ENCODE measurements around the gene RTN3.
A peak's percentile ranks its signal among the peaks of the same experiment; 100 is the strongest.
"Not testable (repeated sequence)": the region's sequence is repeated elsewhere in the genome, so short reads cannot be mapped to it uniquely, and the experiment has no call there.

RTN3 gene

DNA sequence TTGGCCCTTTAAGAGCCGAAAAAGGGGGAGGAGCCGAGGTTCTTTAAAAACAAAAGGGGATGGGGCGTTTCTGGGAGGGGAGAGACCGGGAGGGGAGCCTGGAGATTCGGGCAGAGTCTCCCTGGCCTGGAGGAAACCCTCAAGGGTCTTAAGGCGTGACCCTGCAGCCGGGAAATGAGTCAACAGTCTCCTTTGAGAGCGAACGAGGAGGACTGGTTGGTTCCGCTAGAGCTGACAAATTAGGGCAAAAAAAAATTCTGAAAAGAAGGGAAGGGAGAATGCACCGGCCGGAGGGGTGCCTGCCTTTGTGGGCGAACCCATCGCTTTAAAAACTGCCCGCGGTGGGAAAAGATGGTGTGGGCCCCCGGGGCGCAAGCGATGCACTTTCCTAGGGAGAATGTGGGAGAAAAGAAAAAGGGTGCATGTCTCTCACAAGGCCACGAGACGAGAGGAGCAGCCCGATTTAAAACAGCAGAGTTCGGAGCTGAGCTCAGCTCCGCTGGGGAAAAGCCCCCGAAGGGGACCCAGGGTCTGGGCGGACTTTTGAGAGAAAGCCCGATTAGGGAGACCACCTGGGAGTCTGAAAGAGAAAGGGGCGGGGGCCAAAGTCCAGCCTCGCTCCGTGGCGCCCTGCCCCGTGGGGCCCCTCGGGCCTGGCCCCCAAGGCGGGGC is 86.4 kb downstream of the RTN3 start:
- no peak for FAIRE-seq
- DNase-seq (ENCODE audit: low spot score), result peak; percentile 74

DNA sequence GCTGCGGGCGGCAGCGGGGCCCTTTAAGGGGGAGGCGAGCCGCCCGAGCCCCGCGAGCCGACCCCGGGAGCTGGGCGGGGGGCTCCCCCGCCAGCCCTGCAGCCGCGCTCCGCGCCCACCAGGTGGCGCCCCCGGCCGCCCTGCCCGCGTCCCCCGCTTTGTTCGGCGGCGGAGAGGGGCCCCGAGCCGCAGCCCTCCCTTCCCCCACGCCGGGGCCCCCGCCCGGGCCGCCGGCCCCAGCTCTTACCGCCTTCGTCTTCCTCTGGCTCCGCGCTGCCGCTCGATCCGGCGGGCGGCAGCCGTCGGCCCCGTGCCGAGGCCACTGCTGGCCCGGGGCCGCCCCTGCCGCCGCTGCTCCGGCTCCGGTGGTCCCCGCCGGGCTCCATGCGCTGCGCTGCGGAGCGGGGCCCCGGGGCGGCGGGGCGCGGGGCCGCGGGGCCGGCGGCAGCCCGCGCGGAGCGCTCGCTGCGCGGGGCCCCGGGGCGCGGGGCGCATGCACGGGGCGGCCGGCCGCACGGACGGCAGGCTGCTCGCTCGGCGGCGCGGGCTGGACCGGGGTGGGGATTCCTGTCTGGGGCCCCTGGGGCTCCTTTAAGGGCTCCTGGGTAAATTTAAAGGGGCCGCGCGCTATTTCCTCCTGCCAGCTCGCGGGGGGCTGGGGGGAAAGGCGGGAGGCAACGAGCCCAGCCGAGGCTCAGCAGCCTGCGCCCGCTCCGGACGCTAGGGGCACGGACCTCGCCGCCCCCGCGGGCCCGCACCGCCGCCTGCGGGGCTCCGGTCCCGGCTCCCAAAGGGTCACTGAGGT is 87.1 kb downstream of the RTN3 start, which contains the start of gene ZFTA:
TSS of gene ZFTA (minus strand) at position 539 of the 805 bp plus-strand sequence. CDS start at position 386, 153 bp downstream.
- FAIRE-seq (no peak), DNase-seq (ENCODE audit: low spot score) (peak; percentile 84)

DNA sequence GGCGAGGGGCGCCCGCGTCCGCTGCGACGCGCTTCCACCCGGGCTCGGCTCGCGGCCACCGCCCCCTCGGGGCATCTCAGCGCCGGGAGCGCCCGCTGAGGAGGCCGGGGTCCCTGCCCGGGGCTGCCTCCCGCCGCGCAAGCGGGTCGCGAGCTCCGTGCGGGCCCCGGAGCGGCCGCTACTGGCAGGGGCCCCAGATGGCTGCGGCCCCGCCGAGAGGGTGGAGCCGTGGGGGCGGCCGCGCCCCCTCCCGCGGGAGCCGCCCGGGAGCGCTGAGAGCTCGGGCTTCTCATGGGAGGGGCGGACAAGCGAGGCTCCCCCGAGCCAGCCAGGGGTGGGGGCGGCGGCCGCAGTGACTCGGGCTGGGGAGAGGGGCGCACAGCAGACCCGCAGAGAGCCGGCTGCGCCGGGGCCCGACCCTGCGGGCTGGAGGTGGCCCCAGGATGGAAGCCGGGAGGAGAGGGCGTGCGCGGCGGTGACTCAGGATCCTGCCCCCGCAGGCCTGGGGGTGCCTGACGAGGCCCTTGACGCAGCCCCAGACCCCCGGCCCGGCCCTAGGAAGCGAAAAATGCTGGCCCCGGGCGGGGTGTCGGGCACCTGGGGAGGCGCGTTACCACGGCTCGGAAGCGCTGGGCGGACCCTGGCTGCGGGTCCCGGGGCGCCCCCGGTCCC is 87.9 kb downstream of the RTN3 start:
- DNase-seq (ENCODE audit: low spot score) (peak; percentile 79), FAIRE-seq (no peak)

DNA sequence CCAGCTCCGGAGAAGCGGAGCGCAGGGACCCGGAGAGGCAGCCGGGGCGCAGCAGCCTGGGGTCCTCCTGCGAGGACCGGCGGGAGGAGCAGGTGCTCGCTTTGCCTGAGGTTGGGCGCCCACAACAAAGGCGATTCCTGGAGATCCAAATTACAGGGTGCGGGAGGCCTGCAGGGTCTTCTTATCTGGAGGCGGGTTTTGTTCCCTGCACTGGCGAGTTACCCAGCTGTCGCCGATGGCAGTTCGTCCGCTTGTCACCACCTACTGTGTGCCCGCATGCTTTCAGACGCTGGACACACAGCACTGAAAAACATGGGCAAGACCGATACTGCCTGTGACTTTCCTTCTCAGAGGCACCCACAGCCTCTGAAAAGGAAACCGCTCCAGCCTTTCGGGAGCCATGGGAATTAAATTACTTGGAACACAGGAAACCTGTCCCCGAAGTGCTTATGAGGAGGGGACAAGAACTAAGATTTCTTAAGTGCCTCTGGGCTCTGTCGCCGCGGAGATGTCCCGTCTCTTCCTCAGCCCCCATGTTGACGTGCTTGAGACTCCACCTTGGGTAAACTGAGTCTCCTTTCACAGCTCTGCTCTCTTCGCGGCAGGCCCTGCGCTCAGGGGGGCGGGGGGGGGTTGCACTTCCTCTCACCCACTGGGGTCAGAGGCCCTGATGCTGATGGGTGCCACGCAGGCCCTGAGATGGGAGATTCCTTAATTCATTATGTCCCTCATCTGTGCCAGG is 88.6 kb downstream of the RTN3 start:
- DNase-seq (ENCODE audit: low spot score) (no peak), FAIRE-seq (no peak)

DNA sequence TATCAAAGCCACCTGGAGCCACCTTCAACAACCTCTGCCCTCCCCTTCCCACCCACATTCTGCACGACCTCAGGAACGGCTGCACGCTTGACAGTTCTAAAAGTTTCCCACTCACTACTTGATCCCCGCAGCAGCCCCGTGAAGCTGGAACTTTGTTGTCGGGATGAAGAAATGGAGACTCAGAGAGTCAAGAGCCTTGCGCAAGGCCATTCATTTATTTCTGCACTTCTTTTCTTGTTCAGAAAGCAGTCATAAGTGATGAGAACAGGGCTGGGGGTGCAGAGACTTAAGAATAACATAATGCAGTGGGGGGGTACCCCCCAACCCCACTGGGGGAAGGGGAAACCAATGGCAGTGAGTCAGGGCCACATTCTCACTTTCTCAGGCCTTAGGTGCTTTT is 89.5 kb downstream of the RTN3 start:
- DNase-seq (ENCODE audit: low spot score) (no peak), FAIRE-seq (no peak)

DNA sequence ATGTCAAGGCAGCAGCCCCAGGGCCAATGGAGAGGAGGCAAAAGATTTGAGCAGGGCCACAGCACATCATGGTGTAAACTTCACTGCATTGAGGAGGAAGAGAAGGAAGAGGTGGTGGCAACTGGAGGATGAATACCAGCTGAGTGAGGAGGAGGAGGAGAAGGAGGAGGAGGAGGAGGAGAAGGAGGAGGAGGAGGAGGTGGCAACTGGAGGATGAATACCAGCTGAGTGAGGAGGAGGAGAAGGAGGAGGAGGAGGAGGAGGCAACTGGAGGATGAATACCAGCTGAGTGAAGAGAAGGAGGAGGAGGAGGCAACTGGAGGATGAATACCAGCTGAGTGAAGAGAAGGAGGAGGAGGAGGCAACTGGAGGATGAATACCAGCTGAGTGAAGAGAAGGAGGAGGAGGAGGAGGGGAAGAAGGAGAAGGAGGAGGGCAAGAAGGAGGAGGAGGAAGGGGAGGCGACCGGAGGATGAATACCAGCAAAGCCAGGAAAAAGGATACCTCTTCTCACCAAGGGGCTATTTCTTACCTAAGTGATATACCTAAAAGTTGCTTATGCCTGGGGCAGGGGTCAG is 90.5 kb downstream of the RTN3 start:
- peak; percentile 5 for FAIRE-seq
- not testable (repeated sequence) for DNase-seq (ENCODE audit: low spot score)

DNA sequence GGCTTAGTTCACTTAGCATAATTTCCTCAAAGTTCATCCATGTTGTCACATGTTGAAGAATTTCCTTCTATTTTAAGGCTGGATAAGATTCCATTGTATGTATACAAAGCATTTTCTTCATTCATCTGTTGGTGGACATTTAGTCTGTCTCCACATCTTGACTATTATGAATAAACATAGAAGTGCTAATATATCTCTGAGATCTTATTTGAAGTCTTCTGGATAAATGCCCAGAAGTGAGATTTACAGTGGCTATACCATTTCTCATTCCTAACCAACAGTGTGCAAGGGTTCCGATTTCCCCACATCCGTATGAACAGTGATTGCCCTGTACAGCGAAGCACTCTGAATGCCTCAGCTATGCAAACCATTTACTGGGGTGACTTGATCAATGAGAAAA is 93.9 kb downstream of the RTN3 start:
- DNase-seq (ENCODE audit: low spot score), result no peak
- FAIRE-seq, result no peak

DNA sequence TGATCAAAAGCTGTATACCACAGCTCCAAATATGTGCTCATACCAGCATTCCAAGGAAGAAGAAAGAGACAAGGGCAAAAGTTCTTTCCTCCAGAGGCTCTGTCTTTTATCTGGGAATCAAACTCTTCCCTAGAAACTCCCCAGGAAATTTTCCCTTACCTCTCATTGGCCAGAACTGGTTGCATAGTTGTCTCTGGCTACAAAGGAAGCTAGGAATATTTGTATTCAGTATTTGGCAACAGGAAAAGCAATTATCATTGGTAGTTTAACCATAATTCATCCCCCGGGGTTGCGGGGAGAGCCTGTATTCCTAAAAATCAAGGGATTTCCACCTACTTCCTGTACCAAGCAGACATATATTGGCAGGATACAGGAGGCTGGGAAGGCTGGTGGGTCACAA is 97.7 kb downstream of the RTN3 start:
- no peak for DNase-seq (ENCODE audit: low spot score)
- no peak for FAIRE-seq

DNA sequence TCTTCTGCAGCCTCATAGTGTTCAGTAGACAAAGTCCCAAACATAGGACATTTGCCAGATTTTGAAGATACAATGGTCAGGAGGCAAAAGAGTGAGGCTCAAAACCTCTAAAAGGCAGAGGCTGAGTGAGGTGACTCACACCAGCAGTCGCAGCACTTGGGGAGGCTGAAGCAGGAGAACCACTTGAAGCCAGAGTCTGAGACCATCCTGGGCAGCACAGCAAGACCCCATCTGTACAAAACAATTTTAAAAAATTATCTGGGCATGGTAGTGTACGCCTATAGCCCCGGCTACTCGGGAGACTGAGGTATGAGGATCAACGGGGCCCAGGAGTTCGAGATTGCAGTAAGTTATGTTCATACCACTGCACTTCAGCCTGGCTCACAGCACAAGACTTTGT is 101.4 kb downstream of the RTN3 start:
- no peak for FAIRE-seq
- no peak for DNase-seq (ENCODE audit: low spot score)

DNA sequence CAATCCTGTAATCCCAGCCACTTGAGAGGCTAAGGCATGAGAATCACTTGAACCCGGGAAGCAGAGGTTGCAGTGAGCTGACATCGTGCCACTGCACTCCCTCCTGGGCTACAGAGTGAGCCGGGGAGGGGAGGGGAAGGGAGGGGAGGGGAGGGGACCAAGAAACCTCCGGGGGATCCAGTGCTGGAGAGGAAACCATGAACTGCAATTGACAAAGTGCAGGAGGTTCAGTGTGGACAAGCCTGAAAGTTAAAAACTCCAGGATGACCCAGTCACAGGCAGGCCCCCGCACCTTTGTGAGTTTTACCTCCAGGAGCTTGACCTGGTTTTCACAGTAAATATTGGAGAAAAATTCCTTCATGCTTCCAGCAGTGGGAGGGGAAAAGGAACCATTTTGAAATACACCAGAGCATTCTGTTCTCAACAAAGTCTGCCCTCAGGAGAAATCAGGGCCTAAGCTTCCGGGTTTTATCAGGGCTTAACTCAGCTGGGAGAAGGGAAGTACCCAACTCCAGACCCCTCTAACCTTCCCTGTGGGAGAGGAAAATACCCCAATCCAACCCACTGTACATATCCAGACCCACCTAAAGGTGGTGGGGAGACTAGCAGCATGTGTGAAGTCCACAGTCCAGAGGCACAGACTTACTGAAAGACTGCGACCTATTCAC is 102.8 kb downstream of the RTN3 start:
- DNase-seq (ENCODE audit: low spot score), result no peak
- FAIRE-seq, result no peak

DNA sequence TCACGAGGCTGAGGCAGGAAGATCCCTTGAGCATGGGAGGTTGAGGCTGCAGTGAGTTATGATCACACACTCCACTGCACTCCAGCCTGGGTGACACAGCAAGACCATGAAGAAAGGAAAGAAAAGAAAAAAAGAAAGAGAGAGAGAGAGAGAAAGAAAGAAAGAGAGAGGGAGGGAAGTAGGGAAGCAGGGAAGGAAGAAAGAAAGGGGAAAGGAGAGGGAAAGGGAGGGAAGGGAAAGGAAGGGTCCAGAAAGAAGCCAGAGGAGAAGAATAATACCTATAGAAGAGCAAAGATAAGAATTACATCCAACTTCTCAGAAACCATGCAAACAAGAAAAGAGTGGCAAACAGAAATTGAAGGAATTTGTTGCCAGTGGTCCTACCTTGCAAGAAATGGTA is 104.5 kb downstream of the RTN3 start:
- DNase-seq (ENCODE audit: low spot score), result no peak
- FAIRE-seq, result no peak

DNA sequence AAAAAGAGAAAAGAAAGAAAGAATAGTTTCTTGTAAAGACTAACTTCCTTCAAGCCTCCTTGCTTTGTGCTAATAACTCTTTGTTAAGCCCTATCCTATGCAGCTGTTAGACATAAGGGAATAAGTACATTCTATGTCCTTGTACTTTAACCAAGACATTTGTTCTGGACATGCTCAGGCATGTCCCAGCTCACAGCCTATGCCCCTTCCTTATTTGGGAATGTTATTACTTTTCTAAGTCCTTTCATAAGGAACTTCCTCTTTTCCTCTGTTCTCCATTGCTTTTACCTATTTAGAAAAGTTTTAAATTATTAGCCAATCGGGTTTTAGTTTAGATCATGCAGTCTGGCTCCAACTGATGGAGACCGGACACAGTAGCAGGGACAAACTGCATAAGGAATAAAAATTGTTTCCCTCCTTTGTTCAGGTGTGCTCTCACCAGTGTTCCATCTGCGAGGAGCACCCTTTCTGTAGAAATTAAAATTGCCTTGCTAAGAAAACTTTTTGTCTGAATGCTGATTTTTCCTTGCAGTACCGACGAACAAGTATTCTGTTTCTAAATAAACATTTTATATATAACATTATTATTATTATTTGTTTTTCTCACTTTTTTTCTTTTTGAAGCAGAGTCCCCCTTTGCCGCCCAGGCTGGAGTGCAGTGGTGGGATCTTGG is 110.3 kb downstream of the RTN3 start:
- DNase-seq (ENCODE audit: low spot score) (no peak), FAIRE-seq (no peak)

DNA sequence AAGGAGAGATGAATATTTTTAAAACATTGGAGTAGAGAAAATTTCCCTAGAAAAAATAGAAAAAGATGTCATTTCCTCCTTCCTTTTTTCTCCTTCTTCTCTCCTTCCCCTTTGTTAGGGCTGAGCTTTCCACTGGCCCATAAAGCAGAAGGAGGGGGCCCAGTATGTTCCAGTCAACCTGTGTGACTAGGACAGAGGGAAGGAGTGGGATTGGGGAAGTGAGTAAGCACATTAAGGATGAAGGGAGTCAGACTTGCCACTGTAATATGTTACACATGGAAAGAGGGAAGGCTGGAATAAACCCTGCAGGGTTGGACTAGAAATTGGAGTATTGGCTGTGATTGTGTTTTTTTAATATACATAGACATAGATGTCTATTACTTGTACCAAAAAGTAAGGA is 111.9 kb downstream of the RTN3 start:
- DNase-seq (ENCODE audit: low spot score) (no peak), FAIRE-seq (no peak)

DNA sequence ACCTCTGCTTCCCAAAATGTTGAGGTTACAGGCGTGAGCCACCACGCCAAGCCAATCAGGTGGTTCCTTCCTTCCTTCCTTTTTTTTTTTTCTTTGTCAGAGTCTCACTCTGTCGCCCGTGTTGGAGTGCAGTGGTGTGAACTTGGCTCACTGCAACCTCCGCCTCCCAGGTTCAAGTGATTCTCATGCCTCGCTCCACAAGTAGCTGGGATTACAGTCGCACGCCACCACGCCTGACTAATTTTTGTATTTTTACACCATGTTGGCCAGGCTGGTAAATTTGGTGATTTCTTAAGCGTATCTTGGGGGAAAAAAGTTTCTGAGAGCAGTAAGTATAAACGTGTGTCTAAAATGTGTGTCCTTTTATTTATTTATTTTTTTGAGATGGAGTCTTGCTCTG is 113.8 kb downstream of the RTN3 start:
- FAIRE-seq, result no peak

DNA sequence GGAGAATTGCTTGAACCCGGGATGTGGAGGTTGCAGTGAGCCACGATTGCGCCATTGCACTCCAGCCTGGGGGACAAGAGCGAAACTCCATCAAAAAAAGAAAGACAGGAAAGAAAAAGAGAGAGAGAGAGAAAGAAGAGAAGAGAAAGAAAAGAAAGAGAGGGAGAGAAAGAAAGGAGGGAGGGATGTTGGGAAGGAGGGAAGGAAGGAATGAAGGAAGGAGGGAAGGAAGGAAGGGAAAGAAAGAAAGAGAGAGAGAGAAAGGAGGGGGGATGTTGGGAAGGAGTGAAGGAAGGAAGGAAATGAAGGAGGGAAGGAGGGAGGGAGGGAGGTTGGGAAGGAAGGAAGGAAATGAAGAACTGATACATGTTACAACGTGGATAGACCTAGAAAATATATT is 119.6 kb downstream of the RTN3 start:
- DNase-seq (ENCODE audit: low spot score) (no peak), FAIRE-seq (no peak)

More for the DNA sequence above, 113.8 kb downstream of the RTN3 start:
- DNase-seq (ENCODE audit: low spot score), result no peak

DNA sequence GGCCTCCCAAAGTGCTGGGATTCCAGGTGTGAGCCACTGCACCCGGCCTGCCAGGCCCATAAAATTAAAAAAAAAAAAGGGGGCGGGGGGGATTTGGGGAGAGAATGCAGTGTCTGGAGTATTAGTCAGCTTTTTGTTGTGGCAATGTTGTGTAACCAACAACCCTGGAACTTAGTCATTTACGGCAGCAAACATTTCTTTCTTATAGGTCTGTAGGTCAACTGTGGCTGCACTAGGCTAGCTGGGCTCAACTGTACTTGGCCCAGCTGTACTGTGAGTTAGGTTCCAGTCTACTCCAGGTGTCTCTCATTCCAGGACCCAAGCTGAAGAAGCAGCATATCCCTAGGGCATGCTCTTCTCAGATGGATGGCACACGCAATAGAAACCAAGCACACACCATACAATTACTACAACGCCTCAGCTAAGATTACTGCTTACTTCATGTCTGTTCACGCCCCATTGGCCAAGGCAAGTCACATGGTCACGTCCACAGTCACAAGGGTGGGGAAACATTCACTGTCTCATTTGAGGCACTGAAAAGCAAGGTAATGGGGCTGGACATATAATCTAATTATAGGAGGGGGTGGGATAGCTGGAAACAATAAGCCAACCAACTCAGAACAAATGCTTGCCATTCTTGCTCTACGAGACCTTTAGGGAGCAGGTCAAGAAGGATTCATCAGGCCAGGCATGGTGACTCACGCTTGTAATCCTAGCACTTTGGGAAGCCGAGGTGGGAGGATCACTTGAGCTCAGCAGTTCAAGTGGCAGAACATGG is 121.5 kb downstream of the RTN3 start:
- FAIRE-seq (peak; percentile 53), DNase-seq (ENCODE audit: low spot score) (peak; percentile 60)

DNA sequence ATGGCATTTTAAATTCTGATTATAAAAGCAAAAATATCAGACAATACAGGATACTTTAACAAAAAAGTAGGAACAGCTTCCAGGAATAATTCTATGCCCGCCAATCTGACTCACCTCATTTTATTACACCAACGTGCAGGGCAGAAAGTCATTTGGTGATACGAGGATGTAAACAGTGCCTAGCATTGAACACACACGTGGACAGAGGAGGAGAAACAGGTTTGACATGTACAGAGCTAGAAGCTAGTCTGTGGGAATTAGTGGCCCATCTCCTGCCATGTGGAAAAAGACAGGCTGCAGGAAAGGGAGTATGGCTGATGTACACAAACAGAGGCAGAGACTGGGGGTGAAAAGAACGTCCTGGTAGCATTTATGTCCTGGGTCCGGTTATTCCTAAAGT is 123.0 kb downstream of the RTN3 start:
- no peak for DNase-seq (ENCODE audit: low spot score)
- no peak for FAIRE-seq

DNA sequence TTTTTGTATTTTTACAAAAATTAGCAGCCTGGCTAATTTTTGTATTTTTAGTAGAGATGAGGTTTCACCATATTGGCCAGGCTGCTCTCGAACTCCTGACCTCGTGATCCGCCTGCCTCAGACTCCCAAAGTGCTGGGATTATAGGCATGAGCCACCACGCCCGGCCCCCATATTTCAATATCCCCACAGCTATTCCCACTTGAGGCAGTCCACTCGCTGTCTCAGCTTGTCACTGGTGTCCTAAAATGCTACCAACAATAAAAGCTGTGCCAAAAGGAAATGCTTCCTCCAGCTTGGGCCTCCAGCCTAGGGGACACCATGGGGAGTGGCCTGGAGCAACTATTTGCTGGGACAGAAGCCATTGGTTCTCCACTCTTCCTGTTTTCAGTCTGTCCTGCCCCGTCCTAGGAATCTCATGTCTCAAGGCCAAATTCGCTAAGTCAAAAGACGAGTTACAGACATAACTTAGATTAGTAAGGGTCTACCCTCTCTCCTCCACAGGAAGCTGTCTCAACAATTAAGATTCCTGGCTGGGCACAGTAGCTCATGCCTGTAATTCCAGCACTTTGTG is 124.6 kb downstream of the RTN3 start:
- FAIRE-seq (no peak), DNase-seq (ENCODE audit: low spot score) (no peak)
